GM10847 (cell line): Measurements from ENCODE around the gene FZD7.

Source experiments
- POLR2A ChIP-seq: IDR thresholded peaks from 2 replicates; pipeline ENCODE4 v1.6.1; 2011; ENCODE audit not compliant: insufficient read length; ENCODE audit errors: extremely low read depth

FZD7 gene

DNA sequence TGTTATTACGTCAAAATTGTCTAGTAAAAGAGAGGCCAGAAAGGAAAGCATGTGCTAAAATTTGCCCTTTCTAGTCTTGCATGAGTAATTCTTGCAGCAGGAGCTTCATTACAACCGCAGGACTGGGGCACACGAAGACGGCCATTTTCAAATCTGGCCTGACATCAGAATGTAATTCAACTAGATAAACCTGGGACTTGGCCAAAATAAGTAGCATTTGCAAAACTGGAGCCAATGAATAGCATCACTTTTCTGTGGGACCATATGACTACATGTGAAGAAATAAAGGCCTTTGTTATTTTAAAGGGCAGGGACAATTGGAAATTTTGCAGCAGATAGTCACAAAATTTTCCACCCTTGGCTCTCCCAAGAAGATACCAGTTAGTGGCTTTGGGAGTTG is 3.0 kb upstream of the FZD7 start:
- no peak for TF ChIP-seq POLR2A

DNA sequence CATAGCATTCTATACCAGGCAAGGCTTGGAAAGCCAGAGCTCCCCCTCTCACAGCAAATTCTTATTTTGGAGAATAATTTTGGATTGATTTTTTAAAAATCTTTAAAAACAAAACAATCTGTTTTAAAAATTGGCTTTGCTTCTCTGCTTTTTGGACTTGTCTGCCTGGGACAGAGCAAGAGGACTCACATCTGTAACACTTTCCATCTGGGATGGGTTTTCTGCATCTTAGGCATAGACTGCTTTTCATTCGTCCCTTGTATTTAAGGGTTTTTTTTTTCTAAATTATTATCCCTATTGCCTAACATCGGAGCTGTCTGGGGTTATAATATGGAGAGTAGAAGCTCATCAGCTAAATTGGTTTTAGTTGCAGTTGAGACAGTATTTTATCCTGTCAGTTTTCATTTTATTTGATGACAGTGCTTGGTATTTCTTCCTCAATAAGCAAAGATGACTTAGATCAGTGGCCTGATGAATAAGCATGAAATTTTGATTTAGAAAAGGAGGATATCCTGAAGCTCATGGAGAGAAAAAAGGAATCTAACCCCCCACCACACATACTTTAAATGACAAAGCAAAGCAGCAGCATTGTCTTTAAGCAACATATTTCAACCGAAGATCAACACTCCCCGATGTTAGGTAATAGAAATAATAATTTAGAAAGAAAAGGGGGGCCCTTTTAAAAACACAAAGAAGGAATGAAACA is 2.3 kb upstream of the FZD7 start:
- TF ChIP-seq POLR2A = no peak

DNA sequence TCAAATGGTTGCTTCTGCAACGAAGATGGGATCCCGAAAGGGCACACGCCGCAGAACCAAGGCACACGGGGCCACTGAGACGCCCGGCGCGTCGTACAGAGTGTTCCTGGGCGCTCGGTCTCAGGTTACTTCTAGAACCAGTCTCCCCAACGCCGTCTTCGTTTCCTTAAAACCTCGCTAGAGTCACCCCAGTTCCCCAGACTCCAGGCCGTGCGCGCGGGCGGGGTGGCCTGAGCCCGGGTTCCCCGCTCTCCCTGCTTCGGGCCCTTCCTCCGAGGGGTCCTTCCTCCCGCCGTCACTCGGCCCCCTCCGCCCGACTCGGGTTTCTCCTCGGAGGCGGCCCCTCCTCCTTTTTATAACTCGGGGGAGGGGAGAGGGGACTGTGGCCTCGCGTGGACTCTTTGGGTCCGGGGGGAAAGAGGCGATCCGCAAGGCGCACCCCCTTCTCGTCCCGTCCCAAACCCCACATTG is 774 bp upstream of the FZD7 start:
- TF ChIP-seq POLR2A = no peak

DNA sequence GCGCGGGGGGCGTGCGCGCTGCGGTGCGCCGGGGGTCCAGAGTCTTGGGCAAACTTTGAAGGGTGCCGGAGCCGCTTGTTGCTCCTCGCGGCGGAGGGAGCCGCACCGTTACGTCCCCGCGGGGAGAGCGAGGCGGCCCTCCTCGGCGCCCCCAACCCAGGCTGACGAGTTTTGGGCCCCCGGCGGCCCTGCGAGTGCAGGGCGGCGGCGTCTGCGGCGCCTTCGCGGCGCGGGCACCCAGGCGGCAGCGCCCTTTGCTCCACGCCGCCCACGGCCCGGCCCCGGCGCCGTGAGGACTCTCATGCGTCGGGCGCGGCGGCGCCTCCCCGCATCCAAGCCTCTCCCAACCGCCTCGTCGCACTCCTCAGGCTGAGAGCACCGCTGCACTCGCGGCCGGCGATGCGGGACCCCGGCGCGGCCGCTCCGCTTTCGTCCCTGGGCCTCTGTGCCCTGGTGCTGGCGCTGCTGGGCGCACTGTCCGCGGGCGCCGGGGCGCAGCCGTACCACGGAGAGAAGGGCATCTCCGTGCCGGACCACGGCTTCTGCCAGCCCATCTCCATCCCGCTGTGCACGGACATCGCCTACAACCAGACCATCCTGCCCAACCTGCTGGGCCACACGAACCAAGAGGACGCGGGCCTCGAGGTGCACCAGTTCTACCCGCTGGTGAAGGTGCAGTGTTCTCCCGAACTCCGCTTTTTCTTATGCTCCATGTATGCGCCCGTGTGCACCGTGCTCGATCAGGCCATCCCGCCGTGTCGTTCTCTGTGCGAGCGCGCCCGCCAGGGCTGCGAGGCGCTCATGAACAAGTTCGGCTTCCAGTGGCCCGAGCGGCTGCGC is 814 bp downstream of the FZD7 start:
- no peak for TF ChIP-seq POLR2A

DNA sequence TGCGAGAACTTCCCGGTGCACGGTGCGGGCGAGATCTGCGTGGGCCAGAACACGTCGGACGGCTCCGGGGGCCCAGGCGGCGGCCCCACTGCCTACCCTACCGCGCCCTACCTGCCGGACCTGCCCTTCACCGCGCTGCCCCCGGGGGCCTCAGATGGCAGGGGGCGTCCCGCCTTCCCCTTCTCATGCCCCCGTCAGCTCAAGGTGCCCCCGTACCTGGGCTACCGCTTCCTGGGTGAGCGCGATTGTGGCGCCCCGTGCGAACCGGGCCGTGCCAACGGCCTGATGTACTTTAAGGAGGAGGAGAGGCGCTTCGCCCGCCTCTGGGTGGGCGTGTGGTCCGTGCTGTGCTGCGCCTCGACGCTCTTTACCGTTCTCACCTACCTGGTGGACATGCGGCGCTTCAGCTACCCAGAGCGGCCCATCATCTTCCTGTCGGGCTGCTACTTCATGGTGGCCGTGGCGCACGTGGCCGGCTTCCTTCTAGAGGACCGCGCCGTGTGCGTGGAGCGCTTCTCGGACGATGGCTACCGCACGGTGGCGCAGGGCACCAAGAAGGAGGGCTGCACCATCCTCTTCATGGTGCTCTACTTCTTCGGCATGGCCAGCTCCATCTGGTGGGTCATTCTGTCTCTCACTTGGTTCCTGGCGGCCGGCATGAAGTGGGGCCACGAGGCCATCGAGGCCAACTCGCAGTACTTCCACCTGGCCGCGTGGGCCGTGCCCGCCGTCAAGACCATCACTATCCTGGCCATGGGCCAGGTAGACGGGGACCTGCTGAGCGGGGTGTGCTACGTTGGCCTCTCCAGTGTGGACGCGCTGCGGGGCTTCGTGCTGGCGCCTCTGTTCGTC is 1.7 kb downstream of the FZD7 start:
- TF ChIP-seq POLR2A = no peak

DNA sequence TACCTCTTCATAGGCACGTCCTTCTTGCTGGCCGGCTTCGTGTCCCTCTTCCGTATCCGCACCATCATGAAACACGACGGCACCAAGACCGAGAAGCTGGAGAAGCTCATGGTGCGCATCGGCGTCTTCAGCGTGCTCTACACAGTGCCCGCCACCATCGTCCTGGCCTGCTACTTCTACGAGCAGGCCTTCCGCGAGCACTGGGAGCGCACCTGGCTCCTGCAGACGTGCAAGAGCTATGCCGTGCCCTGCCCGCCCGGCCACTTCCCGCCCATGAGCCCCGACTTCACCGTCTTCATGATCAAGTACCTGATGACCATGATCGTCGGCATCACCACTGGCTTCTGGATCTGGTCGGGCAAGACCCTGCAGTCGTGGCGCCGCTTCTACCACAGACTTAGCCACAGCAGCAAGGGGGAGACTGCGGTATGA is 2.3 kb downstream of the FZD7 start:
- no peak for TF ChIP-seq POLR2A

DNA sequence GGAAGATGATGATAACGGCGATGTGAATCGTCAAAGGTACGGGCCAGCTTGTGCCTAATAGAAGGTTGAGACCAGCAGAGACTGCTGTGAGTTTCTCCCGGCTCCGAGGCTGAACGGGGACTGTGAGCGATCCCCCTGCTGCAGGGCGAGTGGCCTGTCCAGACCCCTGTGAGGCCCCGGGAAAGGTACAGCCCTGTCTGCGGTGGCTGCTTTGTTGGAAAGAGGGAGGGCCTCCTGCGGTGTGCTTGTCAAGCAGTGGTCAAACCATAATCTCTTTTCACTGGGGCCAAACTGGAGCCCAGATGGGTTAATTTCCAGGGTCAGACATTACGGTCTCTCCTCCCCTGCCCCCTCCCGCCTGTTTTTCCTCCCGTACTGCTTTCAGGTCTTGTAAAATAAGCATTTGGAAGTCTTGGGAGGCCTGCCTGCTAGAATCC is 3.0 kb downstream of the FZD7 start:
- no peak for TF ChIP-seq POLR2A

DNA sequence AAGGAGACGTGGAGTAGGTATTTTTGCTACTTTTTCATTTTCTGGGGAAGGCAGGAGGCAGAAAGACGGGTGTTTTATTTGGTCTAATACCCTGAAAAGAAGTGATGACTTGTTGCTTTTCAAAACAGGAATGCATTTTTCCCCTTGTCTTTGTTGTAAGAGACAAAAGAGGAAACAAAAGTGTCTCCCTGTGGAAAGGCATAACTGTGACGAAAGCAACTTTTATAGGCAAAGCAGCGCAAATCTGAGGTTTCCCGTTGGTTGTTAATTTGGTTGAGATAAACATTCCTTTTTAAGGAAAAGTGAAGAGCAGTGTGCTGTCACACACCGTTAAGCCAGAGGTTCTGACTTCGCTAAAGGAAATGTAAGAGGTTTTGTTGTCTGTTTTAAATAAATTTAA is 3.4 kb downstream of the FZD7 start:
- TF ChIP-seq POLR2A = no peak

DNA sequence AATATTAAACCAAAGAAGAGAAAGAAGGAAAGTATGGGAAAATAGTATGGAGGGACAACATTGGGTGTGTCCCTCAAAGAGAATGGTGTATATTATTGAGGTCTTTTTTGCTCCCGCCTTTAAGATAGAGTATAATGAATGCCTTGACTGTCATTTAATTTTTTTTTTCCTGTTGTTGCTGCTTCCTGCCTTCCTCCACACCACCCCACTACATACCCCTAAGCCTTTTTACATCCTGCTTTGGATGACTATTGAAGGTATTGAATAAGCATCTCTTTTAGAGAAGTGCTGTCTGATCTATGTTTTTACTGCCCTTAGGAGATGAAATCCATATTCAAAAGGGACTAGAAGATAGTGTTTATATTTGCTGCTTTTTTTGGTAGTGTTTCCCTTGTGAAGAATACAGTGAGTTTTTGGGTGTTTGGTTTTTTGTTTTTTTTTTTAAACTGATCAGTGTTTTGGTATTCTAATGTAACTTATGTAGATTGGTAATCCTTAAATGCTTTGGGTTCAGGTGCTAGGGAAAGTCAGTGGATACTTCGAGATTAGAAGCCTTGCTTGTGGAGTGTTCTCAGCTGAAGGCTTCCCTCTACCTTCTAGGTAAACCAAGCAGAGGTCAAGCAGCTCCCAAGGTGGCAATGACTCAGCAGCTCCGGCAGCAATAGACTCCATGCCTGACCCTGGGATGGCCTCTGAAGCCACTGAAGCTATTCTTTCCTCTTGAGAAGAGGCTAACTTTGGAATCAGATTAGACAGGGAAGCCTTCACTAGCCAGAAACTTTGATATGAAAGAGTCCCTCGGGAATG is 5.0 kb downstream of the FZD7 start:
- no peak for TF ChIP-seq POLR2A

DNA sequence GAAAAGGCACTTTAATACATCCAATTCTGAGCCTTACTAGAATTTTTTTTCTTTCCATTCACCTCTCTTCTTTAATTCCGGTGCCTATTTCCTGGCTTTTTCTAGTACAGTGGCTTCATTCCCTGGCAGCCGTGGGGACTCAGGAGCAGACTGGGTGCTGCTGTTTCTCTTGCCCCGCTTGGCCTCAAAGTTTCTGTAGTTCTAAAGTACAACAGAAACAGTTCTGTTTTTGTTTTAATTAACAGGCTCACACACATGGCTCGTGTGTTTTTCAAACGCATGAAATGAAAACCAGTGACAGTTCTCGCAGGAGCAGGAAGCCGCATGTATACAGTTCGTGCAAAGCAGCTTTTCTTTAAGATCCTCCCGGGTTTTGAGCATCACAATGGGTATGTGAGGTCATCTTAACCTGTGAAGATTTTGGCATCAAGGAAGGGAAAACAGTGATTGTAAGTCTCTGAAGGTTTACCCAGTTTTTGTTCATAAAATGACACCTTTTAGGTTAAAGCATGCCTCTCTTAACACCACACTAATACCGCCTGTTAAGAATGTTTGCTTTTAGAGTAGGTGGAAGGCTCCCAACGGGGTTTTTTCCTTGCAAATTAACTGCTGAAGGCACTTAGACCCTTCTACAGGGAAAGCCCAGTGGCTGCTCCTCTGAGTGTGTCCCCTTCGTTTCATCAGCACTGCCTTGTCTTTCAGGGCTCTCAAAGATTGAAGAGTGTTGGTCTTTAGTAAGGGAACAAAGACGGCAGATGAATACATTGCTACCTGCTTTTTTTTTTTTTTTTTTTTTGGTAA is 5.8 kb downstream of the FZD7 start:
- no peak for TF ChIP-seq POLR2A

DNA sequence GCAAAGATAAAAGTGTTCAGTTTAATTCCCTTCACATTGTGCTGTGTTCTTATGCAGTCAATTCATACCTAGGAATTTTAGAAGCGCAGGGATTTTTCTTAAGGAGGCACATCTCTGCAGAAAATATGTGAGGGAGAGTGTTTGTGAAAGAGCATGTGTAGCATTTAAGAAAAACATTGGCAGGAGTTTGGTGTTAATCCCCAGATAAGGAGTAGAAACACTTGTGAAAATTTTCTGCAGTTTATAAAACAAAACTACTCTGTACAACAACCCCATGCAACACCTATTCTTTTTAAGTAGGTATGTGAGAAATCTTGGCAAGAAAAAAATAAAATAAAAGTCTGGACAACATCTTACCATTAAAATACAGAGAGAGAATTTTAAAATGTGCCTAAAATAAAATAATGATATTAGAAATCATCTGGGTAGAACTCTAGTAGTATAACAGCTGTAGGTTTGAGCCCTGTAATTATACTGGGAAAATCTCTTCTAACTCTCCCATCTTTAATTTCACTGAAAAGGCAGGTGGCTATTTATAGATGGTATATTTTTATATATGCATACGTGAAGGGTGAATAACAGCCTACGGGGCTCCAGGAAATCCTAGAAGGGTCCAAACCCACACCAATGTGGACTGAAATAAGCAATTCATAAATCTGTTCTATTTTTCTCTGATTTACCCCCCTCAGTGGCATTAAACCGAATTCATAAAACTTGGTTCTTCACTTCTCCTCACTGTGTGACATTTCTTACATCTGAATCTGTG is 6.6 kb downstream of the FZD7 start:
- TF ChIP-seq POLR2A = no peak

DNA sequence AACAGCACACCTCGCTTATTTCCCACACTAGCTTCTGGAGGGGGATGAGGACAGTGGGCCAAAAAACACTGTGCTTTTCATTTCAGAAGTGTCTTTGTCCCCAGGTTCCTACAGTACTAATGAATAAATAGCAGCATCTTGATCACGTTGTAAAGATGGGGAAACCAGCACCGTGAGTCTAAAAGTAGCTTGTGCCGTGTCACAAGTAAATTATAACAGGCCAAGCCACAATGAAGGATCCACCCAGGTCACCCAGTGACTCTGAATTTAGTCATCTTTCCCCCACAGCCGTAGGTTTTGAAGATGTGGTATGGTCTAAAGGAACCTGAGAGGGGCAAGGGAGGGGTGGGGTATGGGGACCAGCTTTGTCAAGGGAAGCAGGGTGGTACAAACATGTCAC is 8.8 kb downstream of the FZD7 start:
- TF ChIP-seq POLR2A = no peak

DNA sequence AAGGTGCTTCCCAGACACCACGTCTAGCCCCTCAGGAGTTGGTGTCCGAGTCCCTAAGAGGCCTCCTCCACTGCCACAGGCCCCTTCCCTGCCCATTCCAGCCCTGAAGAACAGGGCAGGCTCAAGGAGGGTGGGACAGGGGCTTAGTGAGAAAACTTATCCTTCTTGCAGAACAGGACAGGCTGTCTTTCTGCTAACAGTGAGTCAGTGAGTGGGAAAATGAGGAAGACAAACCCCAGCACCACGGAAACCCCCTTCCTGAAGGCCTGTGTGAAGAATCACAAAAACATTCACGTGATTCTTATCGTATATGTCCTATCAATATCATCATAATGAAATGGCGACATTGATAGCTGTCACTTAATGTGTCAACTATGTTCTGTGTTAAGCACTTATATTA is 9.8 kb downstream of the FZD7 start:
- TF ChIP-seq POLR2A = no peak
